ENCODE results near the gene HNRNPA1L2. TPM values are rescaled to one million over a fixed set of nuclear protein-coding genes. Genes with fewer than 3 reads are reported as not detected.
A peak's percentile ranks its signal among the peaks of the same experiment; 100 is the strongest.

HNRNPA1L2 gene
- total RNA-seq, 1 experiment from 2014 or later, result 10.6 TPM

GRCh38 chr13:52650731-52651130, 8.5 kb downstream of the HNRNPA1L2 start:
- H3K23me2 ChIP-seq (ENCODE audit: insufficient read length, low read depth, low read length, poor library complexity, severe bottlenecking), result peaks cover 9% of the 10 kb centered on the region
- WGBS (ENCODE audit: extremely low coverage, insufficient read length, low lambda C conversion rate), result no CpG with 5 or more reads among the region's 6 CpGs
- no peak overlapping the region for H2BK15ac ChIP-seq (ENCODE audit: low read depth, low read length)
- Mint-ChIP-seq H3K27me3 (ENCODE audit: low read depth) (no peaks in the 10 kb centered on the region), H3K4me3 (no peak overlapping the region), H3K4me1 (peaks cover 6 to 7% of the 10 kb centered on the region in 2 experiments), H3K27ac (peak overlapping the region in 2 of 3 experiments; percentile 83 to 90; a peak in 4 of 7 replicates), H3K9me3 (no peaks in the 10 kb centered on the region), H3K36me3 (ENCODE audit: insufficient read depth in 1 of 3, low read depth in 3 of 3) (peaks cover 10 to 32% (median 29%) of the 10 kb centered on the region in 3 experiments; a peak in 6 of 7 replicates)
- H2BK120ac ChIP-seq (ENCODE audit: low read depth, low read length, poor library complexity, severe bottlenecking), result no peak overlapping the region
- H3K4me1 ChIP-seq (ENCODE audit: insufficient read depth, low read length), result no peaks in the 10 kb centered on the region; the same call in 1 of the 2 replicates
- no peak overlapping the region for H3K56ac ChIP-seq (ENCODE audit: insufficient read length, low read depth, low read length)
- H3K27me3 ChIP-seq (ENCODE audit: insufficient read depth, low read length), result no peaks in the 10 kb centered on the region
- H3K4ac ChIP-seq (ENCODE audit: low read depth, low read length), result no peak overlapping the region
- no peaks in the 10 kb centered on the region for H3K9me3 ChIP-seq (ENCODE audit: control insufficient read depth, low read depth, low read length)
- H3K23ac ChIP-seq (ENCODE audit: insufficient read length, low read depth, low read length), result no peak overlapping the region
- DNase-seq, result no peak
- H2BK20ac ChIP-seq (ENCODE audit: low read depth, low read length, poor library complexity, severe bottlenecking), result no peak overlapping the region
- no peak overlapping the region for H4K91ac ChIP-seq (ENCODE audit: insufficient read length, low read depth, low read length)
- H3T11ph ChIP-seq (ENCODE audit: low read length), result no peak overlapping the region
- peak overlapping the region; percentile 93 for H3K9ac ChIP-seq (ENCODE audit: extremely low read depth, insufficient read length, low read length)
- no peak overlapping the region for H4K8ac ChIP-seq (replicated peaks; ENCODE audit: insufficient read length, low read depth, low read length)
- H4K5ac ChIP-seq (ENCODE audit: insufficient read length, low read depth, low read length), result no peak overlapping the region
- no peak overlapping the region for H3K14ac ChIP-seq (ENCODE audit: insufficient read depth, low read length)
- H4K20me1 ChIP-seq (ENCODE audit: control insufficient read depth, insufficient read depth, insufficient read length), result no peaks in the 10 kb centered on the region
- no peak overlapping the region for H2BK12ac ChIP-seq (ENCODE audit: insufficient read length, low read depth, low read length)
- peaks cover 22% of the 10 kb centered on the region; the same call in 1 of the 2 replicates for H3K79me2 ChIP-seq (ENCODE audit: insufficient read depth, low read length)
- no peak for TF ChIP-seq CTCF (conservative IDR thresholded peaks at IDR 0.05)
- no peak overlapping the region for H2AFZ ChIP-seq (ENCODE audit: low read length)
- H3K4me2 ChIP-seq (ENCODE audit: insufficient read depth, insufficient read length, low read length), result peak overlapping the region; percentile 50
- no peak overlapping the region for H3K18ac ChIP-seq (ENCODE audit: insufficient read length, low read depth, low read length)
- peaks cover 2% of the 10 kb centered on the region for H3K79me1 ChIP-seq (ENCODE audit: insufficient read depth, low read depth, low read length, poor library complexity, severe bottlenecking)
- H3K27ac ChIP-seq (ENCODE audit: insufficient read length, low read depth, low read length), result no peak overlapping the region
- H2BK5ac ChIP-seq (ENCODE audit: insufficient read length, low read length), result no peak overlapping the region
- H2AK5ac ChIP-seq (ENCODE audit: insufficient read length, low read length), result no peak overlapping the region
